Measurements from ENCODE around the gene APEX1. TPM values are rescaled to one million over a fixed set of nuclear protein-coding genes. Genes with fewer than 3 reads are reported as not detected.

Gene APEX1
- total RNA-seq, 4 donors from 2014 or later, result 52.4 to 208 (median 93.3) TPM

GRCh38 chr14:20477211-20477876 lies 22.3 kb downstream of the APEX1 start:
- Histone ChIP-seq H3K36me3 (no peaks in the 10 kb centered on the region), H3K4me3 (no peak overlapping the region), H3K9me3 (no peaks in the 10 kb centered on the region), H3K27me3 (no peaks in the 10 kb centered on the region), H3K4me1 (no peaks in the 10 kb centered on the region), H3K27ac (no peak overlapping the region)
- intact Hi-C loops (cut with DNase I; ENCODE audit: low total_unique reads), result no loop called here
- DNase-seq, result no peak
- TF ChIP-seq POLR2A (IDR thresholded peaks at IDR 0.05), result no peak
- TF ChIP-seq CTCF (IDR thresholded peaks at IDR 0.05), result no peak

GRCh38 chr14:20478894-20479293 lies 23.9 kb downstream of the APEX1 start:
- no peak overlapping the region for H3K4me3 ChIP-seq
- TF ChIP-seq POLR2A (IDR thresholded peaks at IDR 0.05) (no peak), CTCF (IDR thresholded peaks at IDR 0.05) (no peak)
- H3K9me3 ChIP-seq, result no peaks in the 10 kb centered on the region
- no peaks in the 10 kb centered on the region for H3K4me1 ChIP-seq
- no peaks in the 10 kb centered on the region for H3K27me3 ChIP-seq
- no peak for DNase-seq
- no peak overlapping the region for H3K27ac ChIP-seq
- intact Hi-C loops (cut with DNase I; ENCODE audit: low total_unique reads), result no loop called here
- H3K36me3 ChIP-seq, result no peaks in the 10 kb centered on the region

DNA sequence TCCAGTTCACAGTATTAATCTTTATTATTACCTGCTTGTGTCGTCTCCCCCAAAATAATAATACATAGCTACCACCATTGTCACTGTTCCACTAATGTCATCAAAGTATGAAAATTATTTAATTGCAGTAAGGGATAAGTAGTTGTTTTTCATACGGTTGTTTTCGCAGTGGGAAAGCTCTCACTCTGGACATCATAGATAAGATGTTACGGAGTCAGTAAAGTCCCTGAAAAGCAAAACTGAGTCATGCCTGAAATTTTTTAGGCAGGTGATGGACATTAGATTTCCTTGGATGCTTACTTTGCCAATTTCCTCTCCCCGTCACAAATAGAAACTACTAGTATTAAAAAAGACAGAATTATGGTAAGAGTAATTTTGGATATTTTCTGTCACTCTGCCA lies 27.4 kb downstream of the APEX1 start:
- no peak overlapping the region for H3K27ac ChIP-seq
- intact Hi-C loops (cut with DNase I; ENCODE audit: low total_unique reads), result no loop called here

GRCh38 chr14:20485900-20486299 lies 30.9 kb downstream of the APEX1 start:
- no peaks in the 10 kb centered on the region for H3K36me3 ChIP-seq
- H3K27ac ChIP-seq, result no peak overlapping the region
- H3K27me3 ChIP-seq, result no peaks in the 10 kb centered on the region
- no peak for TF ChIP-seq POLR2A (IDR thresholded peaks at IDR 0.05)
- intact Hi-C loops (cut with DNase I; ENCODE audit: low total_unique reads), result no loop called here
- no peak for DNase-seq
- H3K9me3 ChIP-seq, result no peaks in the 10 kb centered on the region
- H3K4me1 ChIP-seq, result no peaks in the 10 kb centered on the region
- H3K4me3 ChIP-seq, result no peak overlapping the region

More for the DNA sequence above, 27.4 kb downstream of the APEX1 start:
- Histone ChIP-seq H3K36me3 (no peaks in the 10 kb centered on the region), H3K4me3 (no peak overlapping the region), H3K27me3 (no peaks in the 10 kb centered on the region), H3K9me3 (no peaks in the 10 kb centered on the region), H3K4me1 (no peaks in the 10 kb centered on the region)
- TF ChIP-seq CTCF (IDR thresholded peaks at IDR 0.05), result no peak
- no peak for TF ChIP-seq POLR2A (IDR thresholded peaks at IDR 0.05)
- DNase-seq, result no peak

- H3K9me3 ChIP-seq, result no peaks in the 10 kb centered on the region
- intact Hi-C loops (cut with DNase I; ENCODE audit: low total_unique reads), result no loop called here
These were observed 31.8 kb downstream of the APEX1 start for GRCh38 chr14:20486684-20487395.

More at GRCh38 chr14:20486684-20487395, 31.8 kb downstream of the APEX1 start:
- DNase-seq, result no peak
- H3K27ac ChIP-seq, result no peak overlapping the region
- H3K27me3 ChIP-seq, result no peaks in the 10 kb centered on the region
- no peaks in the 10 kb centered on the region for H3K36me3 ChIP-seq
- H3K4me1 ChIP-seq, result no peaks in the 10 kb centered on the region
- TF ChIP-seq POLR2A (IDR thresholded peaks at IDR 0.05), result no peak
- TF ChIP-seq CTCF (IDR thresholded peaks at IDR 0.05), result no peak
- H3K4me3 ChIP-seq, result no peak overlapping the region
